Left lobe of liver (tissue), 2 donors: ENCODE measurements around the gene SLC35F6. TPM values are rescaled to one million over a fixed set of nuclear protein-coding genes. Genes with fewer than 3 reads are reported as not detected.
"Not testable (repeated sequence)": the region's sequence is repeated elsewhere in the genome, so short reads cannot be mapped to it uniquely, and the experiment has no call there.

Source experiments
- ATAC-seq: fragments of 200-7000 bp; cut with Tn5 transposase; one replicate; pipeline ENCODE4 v1.9.1; 2020; ENCODE audit warnings: mild to moderate bottlenecking, moderate library complexity
- DNase-seq: peaks from one replicate; pipeline ENCODE4 v3.0.0-alpha.2; 2020; ENCODE audit warnings: low spot score
- total RNA-seq: library from RNA; stranded (reverse); gene quantifications from one replicate; pipeline ENCODE4 v1.2.1, GENCODE V29; 2021
- donor health status: DM: no; HTN: no; CAD: no; lungs with moderate emphysema.
- donor health status: DM: no; HTN: yes; CAD: no.

SLC35F6 gene
- total RNA-seq, 1 donor from 2014 or later = 14.4 TPM

GRCh38 chr2:26730549-26731344 lies 33.3 kb upstream of the SLC35F6 start:
- no peak for ATAC-seq
- no peak for DNase-seq

GRCh38 chr2:26731714-26732113 lies 32.4 kb upstream of the SLC35F6 start:
- ATAC-seq (no peak), DNase-seq (no peak)

GRCh38 chr2:26732446-26732845 lies 31.6 kb upstream of the SLC35F6 start:
- ATAC-seq (no peak), DNase-seq (no peak)

- ATAC-seq (no peak), DNase-seq (no peak)
These were observed 30.7 kb upstream of the SLC35F6 start for GRCh38 chr2:26733413-26733812.

GRCh38 chr2:26735097-26735496 lies 29.0 kb upstream of the SLC35F6 start:
- no peak for DNase-seq
- ATAC-seq = peak; percentile 11

GRCh38 chr2:26735883-26736588 lies 28.0 kb upstream of the SLC35F6 start:
- peak; percentile 82 for DNase-seq

GRCh38 chr2:26737221-26737620 lies 26.9 kb upstream of the SLC35F6 start:
- DNase-seq (no peak), ATAC-seq (peak; percentile 33)

More at GRCh38 chr2:26735883-26736588, 28.0 kb upstream of the SLC35F6 start:
- peak; percentile 87 for ATAC-seq

GRCh38 chr2:26738481-26738880 lies 25.6 kb upstream of the SLC35F6 start:
- ATAC-seq = no peak

GRCh38 chr2:26739514-26739913 lies 24.6 kb upstream of the SLC35F6 start:
- no peak for DNase-seq
- ATAC-seq = no peak

More at GRCh38 chr2:26738481-26738880, 25.6 kb upstream of the SLC35F6 start:
- DNase-seq = no peak

- ATAC-seq = no peak
These were observed 23.7 kb upstream of the SLC35F6 start for GRCh38 chr2:26740346-26740745.

GRCh38 chr2:26740890-26741302 lies 23.2 kb upstream of the SLC35F6 start:
- ATAC-seq = no peak
- no peak for DNase-seq

More at GRCh38 chr2:26740346-26740745, 23.7 kb upstream of the SLC35F6 start:
- DNase-seq = no peak

GRCh38 chr2:26742048-26742770 lies 21.9 kb upstream of the SLC35F6 start:
- ATAC-seq (no peak), DNase-seq (no peak)

- no peak for DNase-seq
- ATAC-seq = no peak
These were observed 20.2 kb upstream of the SLC35F6 start for GRCh38 chr2:26743852-26744251.

GRCh38 chr2:26744953-26745352 lies 19.1 kb upstream of the SLC35F6 start:
- DNase-seq = no peak

GRCh38 chr2:26745609-26746327 lies 18.3 kb upstream of the SLC35F6 start:
- ATAC-seq (peak; percentile 97), DNase-seq (peak; percentile 83)

More at GRCh38 chr2:26744953-26745352, 19.1 kb upstream of the SLC35F6 start:
- no peak for ATAC-seq

- ATAC-seq (no peak), DNase-seq (no peak)
These were observed 17.1 kb upstream of the SLC35F6 start for GRCh38 chr2:26746934-26747333.

GRCh38 chr2:26749787-26750420 lies 14.2 kb upstream of the SLC35F6 start:
- not testable (repeated sequence) for DNase-seq, ATAC-seq

GRCh38 chr2:26750467-26750866 lies 13.6 kb upstream of the SLC35F6 start:
- DNase-seq, ATAC-seq: not testable (repeated sequence)

GRCh38 chr2:26752656-26753055 lies 11.4 kb upstream of the SLC35F6 start:
- DNase-seq (no peak), ATAC-seq (no peak)

- ATAC-seq = no peak
These were observed 9.5 kb upstream of the SLC35F6 start for GRCh38 chr2:26754539-26754938.

More at GRCh38 chr2:26754539-26754938, 9.5 kb upstream of the SLC35F6 start:
- DNase-seq = no peak
